Medulla oblongata (tissue), 1 donor: Measurements from ENCODE around the gene DNAAF9.
"Not testable (repeated sequence)": the region's sequence is repeated elsewhere in the genome, so short reads cannot be mapped to it uniquely, and the experiment has no call there.

ENCODE experiments used
- DNase-seq: peaks from one replicate; pipeline ENCODE4 v3.0.0-alpha.2; 2015; ENCODE audit errors: extremely low spot score

Gene DNAAF9

GRCh38 chr20:3407040-3407770 is at the start of gene DNAAF9:
DNAAF9 (minus strand) TSS chr20:3407669; CDS start chr20:3407557, 112 bp downstream.
- peak; percentile 65 for DNase-seq

DNA sequence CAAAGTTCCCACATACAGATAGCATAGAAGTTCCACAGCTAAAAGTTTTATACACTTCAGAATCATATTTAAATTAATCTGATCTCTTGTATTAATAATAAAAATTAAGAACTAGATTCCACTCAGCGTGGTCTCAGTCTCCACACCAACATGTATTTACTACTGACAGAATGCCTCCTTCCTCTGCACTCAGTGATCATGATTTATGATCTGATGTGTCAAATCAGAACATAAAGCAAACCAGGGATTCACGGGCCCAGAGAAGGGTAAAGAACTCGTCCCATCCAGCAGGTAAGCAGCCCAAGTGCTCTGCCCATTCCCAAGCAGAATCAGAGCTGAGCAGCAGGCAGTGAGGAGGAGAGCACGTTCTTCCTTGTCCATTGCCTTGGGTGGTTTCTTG is 49.2 kb upstream of the DNAAF9 start:
- DNase-seq = no peak

GRCh38 chr20:3454831-3455230 is 47.4 kb upstream of the DNAAF9 start:
- DNase-seq = no peak

GRCh38 chr20:3452690-3453089 is 45.2 kb upstream of the DNAAF9 start:
- DNase-seq = no peak

DNA sequence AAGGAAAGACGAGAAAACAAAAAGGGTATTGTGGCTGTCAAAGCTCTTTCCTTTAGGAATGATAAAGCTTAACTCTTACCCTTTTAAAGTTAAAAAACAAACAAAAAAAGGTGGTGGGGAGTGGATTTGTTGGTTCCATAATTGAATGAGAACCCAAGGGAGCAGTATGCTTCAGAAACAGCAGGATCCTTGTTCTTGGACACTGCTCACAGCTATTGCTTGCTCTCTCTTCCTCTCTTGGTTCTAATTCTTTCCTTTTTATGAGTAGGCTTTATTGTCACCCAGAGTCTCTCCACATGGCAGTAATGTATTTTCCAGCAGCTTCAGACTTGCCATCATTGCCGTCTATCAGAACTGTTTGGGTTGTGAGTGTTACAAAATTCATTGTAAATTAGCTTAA is 44.7 kb upstream of the DNAAF9 start:
- DNase-seq = no peak

DNA sequence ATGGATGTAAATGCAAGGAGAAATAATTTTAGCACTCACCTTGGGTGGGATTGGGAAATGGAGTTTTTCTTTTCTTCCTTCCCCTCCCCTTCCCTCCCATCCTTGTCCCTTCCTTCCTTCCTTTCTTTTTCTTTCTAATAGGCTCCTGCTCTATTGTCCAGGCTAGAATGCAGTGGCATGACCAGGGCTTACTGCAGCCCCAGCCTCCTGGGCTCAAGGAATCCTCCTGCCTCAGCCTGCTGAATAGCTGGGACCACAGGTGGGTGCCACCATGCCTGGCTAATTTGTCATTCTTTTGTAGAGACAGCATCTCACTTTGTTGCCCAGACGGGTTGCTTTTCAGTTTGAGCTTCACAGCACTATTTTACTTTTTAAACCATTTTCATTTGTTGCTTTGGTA is 41.9 kb upstream of the DNAAF9 start:
- DNase-seq = no peak

GRCh38 chr20:3447321-3447720 is 39.9 kb upstream of the DNAAF9 start:
- no peak for DNase-seq

- DNase-seq = no peak
Measured at GRCh38 chr20:3446779-3447178, 39.3 kb upstream of the DNAAF9 start.

GRCh38 chr20:3436864-3437574 is 29.6 kb upstream of the DNAAF9 start:
- DNase-seq = no peak

- no peak for DNase-seq
Measured at GRCh38 chr20:3434232-3434631, 26.8 kb upstream of the DNAAF9 start.

DNA sequence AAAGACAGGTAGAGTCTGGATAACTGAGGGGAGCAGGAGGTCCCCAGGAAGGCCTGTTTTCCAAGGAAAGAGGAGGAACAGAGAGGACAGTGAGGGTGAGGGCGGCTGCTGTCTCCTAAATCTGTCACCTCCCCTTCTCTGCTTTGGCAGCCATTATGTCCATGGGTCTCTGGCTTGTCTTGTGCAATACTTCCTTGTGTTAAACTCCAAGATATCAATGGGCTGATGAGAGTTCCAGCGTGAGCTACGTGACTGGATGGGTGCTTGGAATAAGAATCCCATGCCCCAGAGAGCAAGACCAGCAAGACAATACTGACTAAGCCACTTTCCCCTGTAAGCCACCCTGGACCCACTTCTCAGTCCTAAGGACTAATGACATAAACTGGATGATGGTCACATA is 26.3 kb upstream of the DNAAF9 start:
- DNase-seq = no peak

GRCh38 chr20:3432844-3433243 is 25.4 kb upstream of the DNAAF9 start:
- no peak for DNase-seq

GRCh38 chr20:3431109-3431508 is 23.6 kb upstream of the DNAAF9 start:
- no peak for DNase-seq

DNA sequence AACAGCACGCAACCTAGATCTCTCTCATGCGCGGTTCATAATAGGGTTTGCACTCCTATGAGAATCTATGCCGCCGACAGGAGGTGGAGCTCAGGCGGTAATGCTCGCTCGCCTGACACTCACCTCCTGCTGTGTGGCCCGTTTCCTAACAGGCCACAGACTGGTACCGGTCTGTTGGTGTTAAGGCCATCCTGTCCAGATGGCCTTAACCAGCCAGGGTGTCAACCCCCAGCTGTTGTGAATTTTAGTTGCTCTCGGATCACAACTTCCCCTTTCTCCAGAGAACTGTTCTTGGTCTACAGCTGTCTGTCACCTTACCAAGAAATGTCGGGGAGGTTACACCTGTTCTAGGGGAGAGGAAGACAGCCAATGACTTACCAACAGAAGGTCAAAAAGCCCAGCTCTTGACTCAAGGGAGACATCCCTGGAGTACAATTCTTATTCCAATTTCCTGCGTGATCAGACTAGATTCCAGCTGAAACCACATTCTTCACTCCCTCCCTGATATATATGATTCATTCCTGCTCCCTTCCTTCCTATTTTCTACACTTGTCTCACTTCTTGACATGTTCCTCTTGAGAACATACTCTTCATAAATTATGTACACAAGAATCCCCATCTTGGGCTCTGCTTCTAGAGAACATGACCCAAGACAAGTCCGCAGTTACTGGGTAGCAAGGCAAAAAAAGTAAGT is 23.1 kb upstream of the DNAAF9 start:
- peak; percentile 33 for DNase-seq

GRCh38 chr20:3426766-3427165 is 19.3 kb upstream of the DNAAF9 start:
- not testable (repeated sequence) for DNase-seq

DNA sequence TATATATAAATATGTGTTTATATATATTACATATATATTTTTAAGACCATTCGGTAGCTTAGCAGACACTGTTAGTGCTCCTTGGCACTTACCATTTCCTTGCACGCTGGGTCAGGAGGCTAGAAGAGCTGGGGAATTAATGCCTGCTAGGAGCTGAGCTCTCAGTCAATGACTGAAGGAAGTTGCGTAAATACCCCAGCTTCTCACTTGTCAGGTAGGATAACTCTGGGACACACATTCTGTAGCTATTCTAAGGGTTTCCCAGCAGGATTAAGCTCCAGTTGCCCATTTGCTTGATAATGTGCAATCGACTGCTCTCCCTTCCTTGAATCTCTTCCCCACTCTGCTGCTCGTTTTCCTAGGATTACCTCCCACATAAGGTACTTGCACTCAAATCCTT is 15.7 kb upstream of the DNAAF9 start:
- no peak for DNase-seq

- no peak for DNase-seq
Measured at GRCh38 chr20:3421985-3422384, 14.5 kb upstream of the DNAAF9 start.

GRCh38 chr20:3420211-3420707 is 12.8 kb upstream of the DNAAF9 start:
- DNase-seq = peak; percentile 43

- DNase-seq = not testable (repeated sequence)
Measured at GRCh38 chr20:3418161-3418560, 10.7 kb upstream of the DNAAF9 start.

DNA sequence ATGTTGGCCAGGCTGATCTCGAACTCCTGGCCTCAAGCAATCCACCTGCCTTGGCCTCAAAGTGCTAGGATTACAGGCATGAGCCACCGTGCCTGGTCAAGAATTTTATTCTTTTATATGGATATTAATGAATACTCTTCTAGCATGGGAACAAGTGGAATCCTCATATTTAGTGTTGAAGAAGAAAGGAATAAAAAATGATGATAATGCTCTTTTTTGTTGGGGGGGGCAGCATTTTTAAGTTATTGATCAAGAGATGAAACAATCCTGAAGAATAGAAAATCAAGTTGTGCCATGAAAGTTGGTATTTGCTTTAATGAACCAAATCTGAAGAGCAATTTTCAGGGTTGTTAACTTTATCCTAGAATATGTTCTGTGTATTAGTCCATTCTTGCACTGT is 6.7 kb upstream of the DNAAF9 start:
- no peak for DNase-seq

- DNase-seq = no peak
Measured at GRCh38 chr20:3413393-3413889, 6.0 kb upstream of the DNAAF9 start.

DNA sequence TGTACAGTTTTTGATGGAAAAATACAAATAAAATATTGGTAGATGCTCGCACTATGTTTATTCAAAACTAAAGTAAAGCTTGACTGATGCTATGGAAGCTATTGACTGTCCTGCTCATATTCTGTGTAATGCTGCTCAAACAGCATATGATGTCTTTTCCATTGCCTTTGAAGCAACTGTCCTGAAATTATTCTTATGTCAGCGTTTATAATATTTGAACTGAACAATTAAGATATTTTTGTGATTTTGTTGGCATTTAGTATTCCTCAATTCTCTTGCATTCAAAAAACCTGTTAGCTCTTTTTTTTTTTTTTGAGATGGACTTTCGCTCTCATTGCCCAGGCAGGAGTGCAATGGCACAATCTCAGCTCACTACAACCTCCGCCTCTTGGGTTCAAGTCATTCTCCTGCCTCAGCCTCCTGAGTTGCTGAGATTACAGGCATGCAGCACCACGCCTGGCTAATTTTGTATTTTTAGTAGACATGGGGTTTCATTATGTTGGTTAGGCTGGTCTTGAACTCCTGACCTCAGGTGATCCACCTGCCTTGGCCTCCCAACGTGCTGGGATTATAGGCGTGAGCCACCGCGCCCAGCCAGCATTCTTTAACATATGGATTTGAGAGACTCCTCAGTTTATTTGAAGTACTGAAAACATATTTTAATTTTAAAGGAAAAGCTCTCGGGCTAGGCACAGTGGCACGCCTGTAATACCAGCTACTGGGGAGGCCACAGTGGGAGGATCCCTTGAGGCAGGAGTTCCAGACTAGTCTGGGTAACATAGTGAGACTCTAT is 5.3 kb upstream of the DNAAF9 start:
- DNase-seq = no peak
